Activated T-cell treated with anti-CD3 and anti-CD28 coated beads for 1 hour (primary cell): ENCODE data around the gene MMP25.

Experiments used
- DNase-seq: peaks from one replicate; pipeline ENCODE4 v3.0.0-alpha.2; 2020; ENCODE audit warnings: low read depth

MMP25 gene

DNA sequence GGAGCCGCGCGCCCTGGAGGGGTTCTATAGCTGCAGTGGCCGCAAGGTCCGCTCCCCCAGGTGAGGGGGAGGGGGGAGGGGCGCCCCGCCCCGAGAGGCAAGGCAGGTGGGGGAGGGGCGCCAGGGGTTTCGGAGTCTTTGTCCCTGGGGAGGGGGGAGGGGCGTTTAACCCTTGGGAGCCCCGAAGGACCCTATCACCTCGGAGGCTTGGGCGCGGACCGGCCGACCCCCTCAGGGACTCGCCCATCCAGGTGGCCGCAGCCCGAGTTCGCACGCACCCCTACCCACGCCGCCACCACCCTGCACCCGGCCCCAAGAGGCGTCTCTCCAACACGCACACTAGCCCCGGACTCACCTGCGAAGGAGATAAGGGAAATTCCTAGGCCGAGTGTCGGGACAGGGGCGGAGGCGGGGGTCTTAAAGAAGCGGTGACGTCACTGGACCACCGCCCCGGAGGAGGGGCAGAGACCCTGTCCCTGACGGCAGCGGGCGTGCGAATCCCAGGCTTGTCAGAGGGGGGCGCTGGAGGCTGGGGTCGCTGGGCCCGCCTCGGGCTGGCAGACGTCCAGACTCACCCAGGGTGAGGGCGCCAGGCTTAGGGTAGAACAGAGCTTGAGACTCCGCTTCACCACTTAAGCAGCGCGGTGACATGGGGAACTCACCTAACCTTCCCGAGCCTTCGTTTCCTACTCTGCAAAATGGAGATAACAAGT is 28.4 kb upstream of the MMP25 start, which contains the start of gene CLDN6:
TSS of gene CLDN6 (minus strand) at position 390 of the 713 bp plus-strand sequence. CDS start 2,162 bp downstream, outside the sequence.
- no peak for DNase-seq

- DNase-seq, result no peak
Observed at GRCh38 chr16:3019594-3020246, 26.6 kb upstream of the MMP25 start.

- peak; percentile 52 for DNase-seq
Observed at GRCh38 chr16:3020247-3020603, 26.1 kb upstream of the MMP25 start, which contains the start of gene TNFRSF12A. TSS of gene TNFRSF12A (plus strand) at chr16:3020368. CDS start at chr16:3020398, 30 bp downstream.

GRCh38 chr16:3020604-3021448 is 25.5 kb upstream of the MMP25 start:
- peak; percentile 55 for DNase-seq

- DNase-seq, result peak; percentile 65
Observed at GRCh38 chr16:3021449-3022207, 24.7 kb upstream of the MMP25 start.

DNA sequence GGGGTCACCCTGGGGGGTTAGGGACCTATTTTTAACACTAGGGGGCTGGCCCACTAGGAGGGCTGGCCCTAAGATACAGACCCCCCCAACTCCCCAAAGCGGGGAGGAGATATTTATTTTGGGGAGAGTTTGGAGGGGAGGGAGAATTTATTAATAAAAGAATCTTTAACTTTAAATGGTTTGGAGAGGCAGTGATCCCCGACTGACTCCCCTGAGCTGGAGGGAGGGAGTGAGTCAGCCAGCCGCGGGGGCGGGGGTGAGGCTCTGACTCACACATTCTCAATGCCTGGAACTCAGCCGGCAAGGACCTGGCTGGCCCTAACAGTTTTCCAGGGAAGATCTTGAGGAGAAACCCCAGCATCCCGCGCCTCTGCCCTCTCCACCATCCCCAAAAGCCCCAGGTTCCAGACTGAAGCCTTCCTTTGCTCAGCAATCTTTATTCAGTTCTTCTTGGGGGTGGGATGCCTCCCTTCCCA is 24.1 kb upstream of the MMP25 start:
- peak; percentile 81 for DNase-seq

GRCh38 chr16:3022684-3023414 is 23.5 kb upstream of the MMP25 start:
- no peak for DNase-seq

GRCh38 chr16:3023415-3023668 is 23.0 kb upstream of the MMP25 start:
- no peak for DNase-seq

GRCh38 chr16:3023669-3024478 is 22.5 kb upstream of the MMP25 start, which contains the start of the genes HCFC1R1 and THOC6:
TSS of gene HCFC1R1 (minus strand) at chr16:3023942. CDS start at chr16:3023941, 1 bp downstream.
TSS of gene THOC6 (plus strand) at chr16:3024035. CDS start at chr16:3024327, 292 bp downstream.
- peak; percentile 92 for DNase-seq

- DNase-seq, result no peak
Observed at GRCh38 chr16:3025032-3026002, 21.0 kb upstream of the MMP25 start.

DNA sequence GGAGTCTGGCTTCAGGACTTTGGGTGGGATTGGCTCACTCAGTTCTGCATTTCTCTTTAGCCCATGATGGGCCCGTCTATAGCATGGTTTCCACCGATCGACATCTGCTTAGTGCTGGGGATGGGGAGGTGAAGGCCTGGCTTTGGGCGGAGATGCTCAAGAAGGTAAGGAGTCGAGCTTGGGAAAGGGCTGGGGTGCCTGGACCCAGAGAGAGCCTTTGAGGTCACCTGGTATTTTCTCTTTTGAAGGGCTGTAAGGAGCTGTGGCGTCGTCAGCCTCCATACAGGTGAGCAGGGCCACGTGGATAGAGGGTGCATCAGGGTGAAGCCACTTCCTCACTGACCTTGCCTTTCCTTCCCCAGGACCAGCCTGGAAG is 20.4 kb upstream of the MMP25 start:
- DNase-seq, result no peak

DNA sequence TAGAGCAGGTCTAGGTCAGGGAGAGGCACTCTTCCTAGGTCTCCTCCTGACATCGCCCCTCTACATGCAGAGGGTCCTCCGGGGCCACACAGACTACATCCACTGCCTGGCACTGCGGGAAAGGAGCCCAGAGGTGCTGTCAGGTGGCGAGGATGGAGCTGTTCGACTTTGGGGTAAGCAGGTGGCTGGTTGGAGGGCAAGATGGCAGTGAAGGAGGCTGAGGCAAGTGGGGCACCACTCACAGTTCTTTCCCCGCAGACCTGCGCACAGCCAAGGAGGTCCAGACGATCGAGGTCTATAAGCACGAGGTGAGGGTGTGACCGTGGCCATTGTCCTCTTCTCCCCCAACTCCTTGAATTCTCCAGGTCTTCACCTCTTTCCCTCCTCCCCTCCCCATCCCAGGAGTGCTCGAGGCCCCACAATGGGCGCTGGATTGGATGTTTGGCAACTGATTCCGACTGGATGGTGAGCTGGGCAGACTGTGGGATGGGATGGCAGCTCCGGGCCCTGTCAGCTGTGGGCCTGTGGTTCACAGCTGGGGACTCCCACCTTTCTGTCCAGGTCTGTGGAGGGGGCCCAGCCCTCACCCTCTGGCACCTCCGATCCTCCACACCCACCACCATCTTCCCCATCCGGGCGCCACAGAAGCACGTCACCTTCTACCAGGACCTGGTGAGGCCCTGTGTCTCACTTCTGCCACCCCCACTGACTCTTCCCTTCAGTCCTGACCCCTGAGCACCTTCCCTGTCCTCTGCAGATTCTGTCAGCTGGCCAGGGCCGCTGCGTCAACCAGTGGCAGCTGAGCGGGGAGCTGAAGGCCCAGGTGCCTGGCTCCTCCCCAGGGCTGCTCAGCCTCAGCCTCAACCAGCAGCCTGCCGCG is 19.5 kb upstream of the MMP25 start:
- DNase-seq, result no peak

DNA sequence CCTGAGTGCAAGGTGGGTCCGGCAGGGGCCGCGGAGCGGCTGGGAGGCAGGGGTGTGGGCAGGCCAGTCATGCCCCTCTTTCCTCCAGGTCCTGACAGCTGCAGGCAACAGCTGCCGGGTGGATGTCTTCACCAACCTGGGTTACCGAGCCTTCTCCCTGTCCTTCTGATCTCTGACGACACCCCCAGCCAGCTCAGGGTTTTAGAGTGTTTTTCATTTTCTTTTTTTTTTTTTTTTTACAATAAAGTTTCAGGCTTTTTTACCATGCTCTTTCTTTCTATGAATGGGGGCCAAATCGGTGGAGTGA is 18.9 kb upstream of the MMP25 start:
- DNase-seq, result no peak

- peak; percentile 85 for DNase-seq
Observed at GRCh38 chr16:3027983-3028715, 18.2 kb upstream of the MMP25 start.

DNA sequence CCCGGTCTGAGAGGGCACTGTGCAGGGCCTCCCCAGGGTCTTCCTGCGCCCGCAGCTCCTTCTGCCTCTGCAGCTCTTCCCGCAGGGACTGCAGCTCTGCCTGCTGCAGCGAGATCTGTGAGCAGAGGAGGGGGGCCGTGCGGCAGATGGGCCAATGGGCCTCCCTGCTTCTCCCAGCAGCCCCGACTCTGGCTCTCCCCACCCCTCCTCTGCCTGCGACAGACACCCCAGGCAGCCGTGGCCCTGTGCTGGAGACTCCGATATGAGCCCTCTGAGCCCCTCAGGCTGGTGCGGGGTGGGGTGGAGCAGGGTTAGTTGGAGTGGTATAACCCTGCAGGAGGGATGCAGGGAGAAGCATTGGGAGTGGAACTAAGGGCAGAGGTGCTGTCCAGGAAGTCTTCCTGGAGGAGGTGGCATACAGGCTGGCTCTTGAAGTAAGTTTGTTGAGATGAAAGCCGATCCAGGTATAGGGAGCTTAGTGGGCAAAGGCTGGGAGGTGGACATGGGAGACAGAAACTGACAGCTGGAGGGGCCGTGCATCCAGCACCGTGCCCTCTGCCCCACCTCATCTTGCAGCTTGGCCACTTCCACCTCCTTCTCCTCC is 17.5 kb upstream of the MMP25 start:
- DNase-seq, result no peak

DNA sequence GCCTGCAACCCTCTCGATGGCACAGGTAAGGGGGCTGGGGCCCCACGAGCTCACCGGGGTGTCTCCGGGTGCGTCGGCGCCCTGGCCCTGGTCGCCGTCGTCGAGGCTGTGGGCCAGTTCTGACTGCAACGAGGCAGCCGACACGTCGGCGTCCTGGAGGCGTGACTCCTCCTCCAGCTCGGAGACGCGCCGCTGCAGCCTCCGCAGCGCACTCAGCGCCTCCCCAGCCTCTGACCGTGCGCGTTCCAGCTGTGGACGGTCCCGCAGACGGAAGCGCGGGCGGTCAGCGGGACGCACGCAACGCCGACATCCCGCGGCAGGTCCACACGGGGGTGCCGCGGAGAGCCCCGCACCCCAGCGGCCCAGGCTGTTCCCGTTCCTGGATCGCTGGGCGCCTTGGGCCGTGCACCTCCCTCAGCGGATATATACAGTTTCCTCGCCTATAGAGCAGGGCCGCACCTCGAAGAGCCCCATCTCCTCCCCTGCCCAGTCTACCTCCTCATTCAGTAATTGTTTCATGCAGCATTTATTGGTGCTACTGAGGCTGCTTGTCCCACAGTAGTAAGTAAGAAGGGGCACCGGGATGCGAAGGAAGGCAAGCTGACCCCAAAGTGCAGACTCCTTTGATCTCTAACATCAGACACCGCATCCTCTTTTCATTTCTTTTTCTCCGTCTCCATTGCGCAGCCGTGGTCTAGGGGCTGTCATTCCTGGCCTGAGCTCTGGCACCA is 16.7 kb upstream of the MMP25 start:
- no peak for DNase-seq
